ENCODE measurements around the gene STAP1.
"Not testable (repeated sequence)": the region's sequence is repeated elsewhere in the genome, so short reads cannot be mapped to it uniquely, and the experiment has no call there.

GRCh38 chr4:67524140-67524539 lies 34.4 kb upstream of the STAP1 start:
- TF ChIP-seq TAF1 (IDR thresholded peaks at IDR 0.05; ENCODE audit: borderline replicate concordance, low read depth, low read length); POLR2AphosphoS5 (IDR thresholded peaks at IDR 0.05; ENCODE audit: low read depth, low read length): not testable (repeated sequence)

Measured in GM12892 (cell line).